RPMI7951 (cell line): ENCODE measurements around the gene MYO15B. TPM values are rescaled to one million over a fixed set of nuclear protein-coding genes. Genes with fewer than 3 reads are reported as not detected.
"Not testable (repeated sequence)": the region's sequence is repeated elsewhere in the genome, so short reads cannot be mapped to it uniquely, and the experiment has no call there.

ENCODE experiments used
- DNase-seq: peaks from one replicate; pipeline ENCODE4 v3.0.0-alpha.2; 2012; ENCODE audit warnings: low read depth
- total RNA-seq: library from RNA; depleted of rRNA; stranded (reverse); fragments of >200 nt; shearing (Covaris generic); gene quantifications from 2 replicates; pipeline ENCODE4 v1.2.3, GENCODE V29; 2014

MYO15B gene
- total RNA-seq, 1 experiment from 2014 or later, result not detected

GRCh38 chr17:75624714-75625345 lies 37.2 kb downstream of the MYO15B start:
- DNase-seq, result no peak

GRCh38 chr17:75625813-75626486 lies 38.4 kb downstream of the MYO15B start:
- DNase-seq, result no peak

- no peak for DNase-seq
These were observed 39.0 kb downstream of the MYO15B start for GRCh38 chr17:75626496-75627038.

- DNase-seq, result no peak
These were observed 39.5 kb downstream of the MYO15B start for GRCh38 chr17:75627094-75627493.

GRCh38 chr17:75628425-75628824 lies 40.8 kb downstream of the MYO15B start:
- no peak for DNase-seq

GRCh38 chr17:75629157-75629556 lies 41.6 kb downstream of the MYO15B start:
- no peak for DNase-seq

- DNase-seq, result no peak
These were observed 42.7 kb downstream of the MYO15B start for GRCh38 chr17:75630071-75630917.

- DNase-seq, result no peak
These were observed 43.8 kb downstream of the MYO15B start for GRCh38 chr17:75631353-75631752.

- DNase-seq, result no peak
These were observed 44.8 kb downstream of the MYO15B start for GRCh38 chr17:75632428-75632827.

- peak; percentile 78 for DNase-seq
These were observed 45.4 kb downstream of the MYO15B start, which contains the start of gene SMIM5 for GRCh38 chr17:75632863-75633485. Gene SMIM5 (plus strand): TSS chr17:75633434. CDS start chr17:75640202, 6,768 bp downstream.

- DNase-seq, result peak; percentile 86
These were observed 46.1 kb downstream of the MYO15B start for GRCh38 chr17:75633486-75634375.

GRCh38 chr17:75634376-75634740 lies 46.8 kb downstream of the MYO15B start:
- DNase-seq, result no peak

GRCh38 chr17:75634754-75635609 lies 47.4 kb downstream of the MYO15B start:
- DNase-seq, result no peak

GRCh38 chr17:75635610-75636202 lies 48.1 kb downstream of the MYO15B start:
- DNase-seq, result no peak

- no peak for DNase-seq
These were observed 49.0 kb downstream of the MYO15B start for GRCh38 chr17:75636381-75637142.

GRCh38 chr17:75637143-75637538 lies 49.5 kb downstream of the MYO15B start:
- DNase-seq, result no peak

- DNase-seq, result no peak
These were observed 50.0 kb downstream of the MYO15B start for GRCh38 chr17:75637551-75637950.

- not testable (repeated sequence) for DNase-seq
These were observed 50.4 kb downstream of the MYO15B start for GRCh38 chr17:75638039-75638438.

- no peak for DNase-seq
These were observed 51.3 kb downstream of the MYO15B start for GRCh38 chr17:75638893-75639292.
